HEK293T (cell line): ENCODE results near the gene C1GALT1.

ENCODE experiments used
- ARNT ChIP-seq: fragments of 450-650 bp; IDR thresholded peaks from 2 replicates; pipeline ENCODE4 v1.6.1; 2017; ENCODE audit warnings: mild to moderate bottlenecking
- CTBP1 ChIP-seq: fragments of 450-650 bp; IDR thresholded peaks from 2 replicates; pipeline ENCODE4 v1.6.1; 2016; ENCODE audit warnings: borderline replicate concordance
- FOXA1 ChIP-seq: fragments of 450-650 bp; IDR thresholded peaks from 2 replicates; pipeline ENCODE4 v1.6.1; 2016; ENCODE audit warnings: mild to moderate bottlenecking
- FOXK2 ChIP-seq: fragments of 450-650 bp; IDR thresholded peaks from 2 replicates; pipeline ENCODE4 v1.6.1; 2016; ENCODE audit warnings: mild to moderate bottlenecking
- FOXM1 ChIP-seq: fragments of 450-650 bp; IDR thresholded peaks from 2 replicates; pipeline ENCODE4 v1.6.1; 2017; ENCODE audit warnings: mild to moderate bottlenecking, borderline replicate concordance
- SP1 ChIP-seq: fragments of 450-650 bp; IDR thresholded peaks from 2 replicates; pipeline ENCODE4 v1.6.1; 2017
- TARDBP ChIP-seq: fragments of 450-650 bp; IDR thresholded peaks from 2 replicates; pipeline ENCODE4 v1.6.1; 2016

- no peak for TF ChIP-seq FOXK2
- TF ChIP-seq SP1 = no peak
- TF ChIP-seq ARNT = no peak
- no peak for TF ChIP-seq FOXM1
- no peak for TF ChIP-seq FOXA1
- TF ChIP-seq CTBP1 = no peak
- no peak for TF ChIP-seq TARDBP
Observed at GRCh38 chr7:7134046-7134445, 48.3 kb upstream of the C1GALT1 start.
